CD4-positive, alpha-beta T cell (primary cell): ENCODE measurements around the gene SELENOV. TPM values are rescaled to one million over a fixed set of nuclear protein-coding genes. Genes with fewer than 3 reads are reported as not detected.

Source experiments
- ATAC-seq: fragments of 200-7000 bp; cut with Tn5 transposase; one replicate; pipeline ENCODE4 v1.10.0; 2022; ENCODE audit warnings: mild to moderate bottlenecking; ENCODE audit not compliant: poor library complexity
- CTCF ChIA-PET: fragments of 350-600 bp; sonication (Branson Sonifier 250); formaldehyde crosslinking; loops from one replicate; lab custom pipeline; 2021; ENCODE audit warnings: antibody characterized with exemption, inconsistent platforms; lab: Charles Lee
- POLR2A ChIA-PET: fragments of 350-600 bp; sonication (Branson Sonifier 250); formaldehyde crosslinking; loops from one replicate; lab custom pipeline; 2021; ENCODE audit warnings: antibody characterized with exemption, inconsistent platforms; lab: Charles Lee
- DNase-seq, 14 experiments: peaks; one replicate each; pipeline ENCODE4 v3.0.0-alpha.2; 2013 to 2020; ENCODE audit warnings: mixed read lengths in 2 of 14
- H3K27ac ChIP-seq, 2 donors: one replicate each; pipeline versions ENCODE4 v1.5.1 to v1.7.0; 2013; ENCODE audit warnings: low read length in 2 of 2, low read depth in 1 of 2, mild to moderate bottlenecking in 1 of 2
- H3K27me3 ChIP-seq, 2 experiments: 1 replicate in 1 of 2; 2 replicates in 1 of 2; pipeline versions ENCODE4 v1.6.1 to v1.7.0; 2013; ENCODE audit warnings: low read length in 2 of 2, control low read depth in 1 of 2, mild to moderate bottlenecking in 1 of 2, moderate library complexity in 1 of 2; ENCODE audit not compliant: insufficient read depth in 2 of 2, control insufficient read depth in 1 of 2
- H3K36me3 ChIP-seq: one replicate; pipeline ENCODE4 v1.6.1; 2013; ENCODE audit warnings: low read length, control low read depth; ENCODE audit not compliant: insufficient read depth
- H3K4me1 ChIP-seq: one replicate; pipeline ENCODE4 v1.6.1; 2013; ENCODE audit warnings: low read length, control low read depth; ENCODE audit not compliant: insufficient read depth
- H3K4me3 ChIP-seq: one replicate; pipeline ENCODE4 v1.5.1; 2013; ENCODE audit warnings: mild to moderate bottlenecking, low read length, moderate library complexity
- H3K9me3 ChIP-seq, 2 experiments: 1 replicate in 1 of 2; 2 replicates in 1 of 2; pipeline versions ENCODE4 v1.6.1 to v1.7.0; 2013; ENCODE audit warnings: low read length in 2 of 2, mild to moderate bottlenecking in 2 of 2, control low read depth in 1 of 2, moderate library complexity in 1 of 2; ENCODE audit not compliant: control insufficient read depth in 1 of 2, insufficient read depth in 1 of 2
- H3K27ac Mint-ChIP-seq: one replicate; pipeline ENCODE4 v1.8.0; 2020; ENCODE audit warnings: mixed read lengths
- H3K27me3 Mint-ChIP-seq: one replicate; pipeline ENCODE4 v1.8.0; 2021; ENCODE audit warnings: mixed read lengths
- H3K36me3 Mint-ChIP-seq: one replicate; pipeline ENCODE4 v1.8.0; 2021; ENCODE audit warnings: low read depth, mixed read lengths
- H3K4me1 Mint-ChIP-seq: one replicate; pipeline ENCODE4 v1.8.0; 2021; ENCODE audit warnings: low read depth, mixed read lengths
- H3K4me3 Mint-ChIP-seq: one replicate; pipeline ENCODE4 v1.8.0; 2020; ENCODE audit warnings: mild to moderate bottlenecking, mixed read lengths
- H3K9me3 Mint-ChIP-seq: one replicate; pipeline ENCODE4 v1.8.0; 2020; ENCODE audit warnings: mixed read lengths
- intact Hi-C, 2 experiments: fragments of 100-400 bp; cut with DNase I in 1 of 2; cut with micrococcal nuclease in 1 of 2; formaldehyde crosslinking; loops; one replicate each; pipeline versions ENCODE4 v1.15.1 to v1.9.0; 2023 to 2025; cut with DNase I, micrococcal nuclease
- total RNA-seq, 174 experiments: library from RNA in 2 of 174; stranded (reverse) in 2 of 174; gene quantifications; one replicate each; pipeline ENCODE4 v1.2.3 and lab custom pipeline; 2021 to 2026
- TF ChIP-seq, protein P1 (sequence below): fragments of 200-600 bp; IDR thresholded peaks from one replicate; pipeline ENCODE4 v1.8.0; 2022; ENCODE audit warnings: antibody characterized with exemption, mild to moderate bottlenecking

SELENOV gene
- total RNA-seq, 2 experiments from 2014 or later: not detected

DNA sequence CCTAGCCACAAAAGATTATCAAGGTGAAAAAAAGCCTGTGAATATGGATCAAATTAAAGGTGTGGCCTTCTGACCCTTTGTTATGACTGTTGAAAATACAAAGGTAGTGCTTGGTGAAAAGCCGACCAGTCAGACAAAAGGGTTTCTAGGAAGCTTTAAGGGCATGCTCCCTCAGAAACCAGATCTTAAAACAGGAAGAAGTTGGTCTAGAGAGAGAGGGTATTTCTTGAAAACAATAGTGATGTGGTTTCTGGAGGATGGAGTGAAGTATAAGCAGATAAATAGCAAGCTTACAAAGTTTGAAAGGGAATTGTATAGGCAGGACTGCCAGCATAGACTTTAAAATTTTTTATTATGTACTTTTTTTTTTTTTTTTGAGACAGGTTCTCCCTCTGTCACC is 30.0 kb downstream of the SELENOV start:
- Histone ChIP-seq H3K9me3 (no peaks in the 10 kb centered on the region), H3K36me3 (no peaks in the 10 kb centered on the region), H3K4me1 (peaks cover 42% of the 10 kb centered on the region), H3K27ac (peak overlapping the region in 1 of 2 donors; percentile 25), H3K27me3 (no peaks in the 10 kb centered on the region), H3K4me3 (no peak overlapping the region)
- TF ChIP-seq, protein P1, sequence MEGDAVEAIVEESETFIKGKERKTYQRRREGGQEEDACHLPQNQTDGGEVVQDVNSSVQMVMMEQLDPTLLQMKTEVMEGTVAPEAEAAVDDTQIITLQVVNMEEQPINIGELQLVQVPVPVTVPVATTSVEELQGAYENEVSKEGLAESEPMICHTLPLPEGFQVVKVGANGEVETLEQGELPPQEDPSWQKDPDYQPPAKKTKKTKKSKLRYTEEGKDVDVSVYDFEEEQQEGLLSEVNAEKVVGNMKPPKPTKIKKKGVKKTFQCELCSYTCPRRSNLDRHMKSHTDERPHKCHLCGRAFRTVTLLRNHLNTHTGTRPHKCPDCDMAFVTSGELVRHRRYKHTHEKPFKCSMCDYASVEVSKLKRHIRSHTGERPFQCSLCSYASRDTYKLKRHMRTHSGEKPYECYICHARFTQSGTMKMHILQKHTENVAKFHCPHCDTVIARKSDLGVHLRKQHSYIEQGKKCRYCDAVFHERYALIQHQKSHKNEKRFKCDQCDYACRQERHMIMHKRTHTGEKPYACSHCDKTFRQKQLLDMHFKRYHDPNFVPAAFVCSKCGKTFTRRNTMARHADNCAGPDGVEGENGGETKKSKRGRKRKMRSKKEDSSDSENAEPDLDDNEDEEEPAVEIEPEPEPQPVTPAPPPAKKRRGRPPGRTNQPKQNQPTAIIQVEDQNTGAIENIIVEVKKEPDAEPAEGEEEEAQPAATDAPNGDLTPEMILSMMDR: no peak
- Mint-ChIP-seq H3K27ac (peak overlapping the region; percentile 76), H3K36me3 (peaks cover 4% of the 10 kb centered on the region), H3K4me3 (peak overlapping the region; percentile 48), H3K9me3 (no peaks in the 10 kb centered on the region), H3K27me3 (no peaks in the 10 kb centered on the region), H3K4me1 (peaks cover 67% of the 10 kb centered on the region)
- POLR2A ChIA-PET: interaction anchor here (0.6 to 1.7 kb wide), 7 partner anchors 12 to 1719 kb away, joined by 3 to 11 read pairs (median 4); partner anchors contain the start of genes HNRNPUL1, RPS16, SUPT5H and TIMM50
- DNase-seq (peak in 3 of 14 experiments; percentile 47 to 62 (median 60)), ATAC-seq (peak; percentile 27)
- CTCF ChIA-PET: interaction anchor here (0.6 to 0.7 kb wide), 3 partner anchors 42 to 896 kb away, joined by 3 read pairs; no protein-coding TSS in a partner anchor
- intact Hi-C loops: loop anchor here in 1 of 2 experiments (10.0 kb wide), 1 partner anchor 590 kb away; no protein-coding TSS in a partner anchor

DNA sequence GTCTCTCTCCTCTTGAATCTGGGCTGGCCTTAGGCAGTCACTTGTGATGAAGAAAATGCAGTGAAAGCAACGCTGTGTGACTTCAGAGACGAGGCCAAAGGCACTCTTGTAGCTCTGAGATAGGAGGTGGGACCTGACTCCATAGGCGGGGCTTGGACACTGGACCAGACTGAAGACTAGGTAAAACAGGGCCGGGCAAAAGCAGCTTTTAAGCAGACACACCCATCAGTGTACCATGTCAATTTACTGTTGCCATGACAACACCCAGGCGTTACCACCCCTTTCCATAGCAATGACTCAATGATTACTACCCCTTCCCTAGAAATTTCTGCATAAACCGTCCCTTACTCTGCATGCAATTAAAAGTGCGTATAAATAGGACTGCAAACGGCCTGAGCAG is 31.7 kb downstream of the SELENOV start:
- ATAC-seq (no peak), DNase-seq (no peak)
- Mint-ChIP-seq H3K27ac (peak overlapping the region; percentile 47), H3K4me1 (peaks cover 51% of the 10 kb centered on the region), H3K4me3 (no peak overlapping the region), H3K9me3 (no peaks in the 10 kb centered on the region), H3K27me3 (no peaks in the 10 kb centered on the region), H3K36me3 (no peaks in the 10 kb centered on the region)
- Histone ChIP-seq H3K4me1 (peaks cover 38% of the 10 kb centered on the region), H3K9me3 (no peaks in the 10 kb centered on the region), H3K36me3 (no peaks in the 10 kb centered on the region), H3K27me3 (no peaks in the 10 kb centered on the region), H3K27ac (no peak overlapping the region), H3K4me3 (no peak overlapping the region)
- POLR2A ChIA-PET: interaction anchor here (1.7 kb wide), 1 partner anchor 101 kb away, joined by 4 read pairs; the partner anchor contains the start of gene SUPT5H
- CTCF ChIA-PET: no interaction called here
- TF ChIP-seq, protein P1: no peak
- intact Hi-C loops: loop anchor here in 1 of 2 experiments (10.0 kb wide), 1 partner anchor 592 kb away; no protein-coding TSS in a partner anchor

DNA sequence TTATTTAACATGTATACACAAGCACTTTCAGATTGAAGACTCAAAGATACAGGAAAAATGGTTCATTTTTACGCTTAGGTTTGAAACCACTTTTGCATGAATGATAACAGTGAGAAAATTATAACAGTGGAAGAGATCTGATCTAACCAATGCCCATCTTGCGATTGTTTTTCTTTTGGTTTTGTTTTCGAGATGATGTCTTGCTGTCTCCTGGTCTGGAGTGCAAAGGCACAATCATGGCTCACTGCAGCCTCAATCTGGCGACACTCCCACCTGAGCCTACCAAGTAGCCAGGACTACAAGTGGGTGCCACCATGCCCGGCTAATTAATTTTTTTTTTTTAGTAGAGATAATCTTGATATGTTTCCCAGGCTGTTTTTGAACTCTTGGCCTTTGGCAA is 35.3 kb downstream of the SELENOV start:
- H3K27ac ChIP-seq: no peak overlapping the region

More for the DNA sequence above, 35.3 kb downstream of the SELENOV start:
- POLR2A ChIA-PET: no interaction called here
- no peaks in the 10 kb centered on the region for H3K36me3 Mint-ChIP-seq
- ATAC-seq (no peak), DNase-seq (no peak)
- TF ChIP-seq, protein P1: no peak
- H3K4me3 Mint-ChIP-seq: no peak overlapping the region
- intact Hi-C loops: loop anchor here in 1 of 2 experiments (10.0 kb wide), 1 partner anchor 295 kb away; the partner anchor contains the start of gene FBL
- CTCF ChIA-PET: interaction anchor here (1.9 kb wide), 1 partner anchor 122 kb away, joined by 16 read pairs; no protein-coding TSS in a partner anchor
- no peaks in the 10 kb centered on the region for H3K9me3 ChIP-seq
- peaks cover 20% of the 10 kb centered on the region for H3K4me1 Mint-ChIP-seq
- peaks cover 15% of the 10 kb centered on the region for H3K4me1 ChIP-seq
- no peaks in the 10 kb centered on the region for H3K27me3 ChIP-seq
- no peak overlapping the region for H3K4me3 ChIP-seq
- H3K27me3 Mint-ChIP-seq: no peaks in the 10 kb centered on the region
- H3K9me3 Mint-ChIP-seq: no peaks in the 10 kb centered on the region
- H3K27ac Mint-ChIP-seq: no peak overlapping the region
- no peaks in the 10 kb centered on the region for H3K36me3 ChIP-seq
